MM.1S (cell line): ENCODE measurements around the gene PTBP2.
"Not testable (repeated sequence)": the region's sequence is repeated elsewhere in the genome, so short reads cannot be mapped to it uniquely, and the experiment has no call there.

ENCODE experiments used
- DNase-seq: peaks from one replicate; pipeline ENCODE4 v3.0.0-alpha.2; 2015
- H2AFZ ChIP-seq: fragments of 300-600 bp; sonication (generic); 2 replicates; pipeline ENCODE4 v1.6.0; 2016; ENCODE audit warnings: antibody characterized with exemption, low read length
- H3F3A ChIP-seq: fragments of 300-600 bp; sonication (generic); 2 replicates; pipeline ENCODE4 v1.6.1; 2016; ENCODE audit warnings: mild to moderate bottlenecking, antibody characterized with exemption, low read length, moderate library complexity, mixed read lengths; ENCODE audit not compliant: insufficient read depth
- H3K27ac ChIP-seq: fragments of 300-600 bp; sonication (generic); 2 replicates; pipeline ENCODE4 v1.5.1; 2016; ENCODE audit warnings: mild to moderate bottlenecking, low read length
- H3K27me3 ChIP-seq: fragments of 300-600 bp; sonication (generic); replicated peaks from 2 replicates; pipeline ENCODE4 v1.6.0; 2016; ENCODE audit warnings: low read length; ENCODE audit not compliant: insufficient read depth
- H3K36me3 ChIP-seq: fragments of 300-600 bp; sonication (generic); replicated peaks from 2 replicates; pipeline ENCODE4 v1.6.1; 2016; ENCODE audit warnings: mild to moderate bottlenecking, low read length, mixed read lengths; ENCODE audit not compliant: insufficient read depth
- H3K4me1 ChIP-seq: fragments of 300-600 bp; sonication (generic); 2 replicates; pipeline ENCODE4 v1.6.1; 2016; ENCODE audit warnings: low read length, mixed read lengths
- H3K4me2 ChIP-seq: fragments of 300-600 bp; sonication (generic); 2 replicates; pipeline ENCODE4 v1.6.0; 2016; ENCODE audit warnings: low read depth, low read length
- H3K4me3 ChIP-seq: fragments of 300-600 bp; sonication (generic); 2 replicates; pipeline ENCODE4 v1.5.1; 2016; ENCODE audit warnings: low read length, mixed read lengths
- H3K79me2 ChIP-seq: fragments of 300-600 bp; sonication (generic); 2 replicates; pipeline ENCODE4 v1.6.1; 2016; ENCODE audit warnings: mixed run types, low read length, mixed read lengths
- H3K9ac ChIP-seq: fragments of 300-600 bp; sonication (generic); 2 replicates; pipeline ENCODE4 v1.6.1; 2016; ENCODE audit warnings: low read length, mixed read lengths
- H3K9me2 ChIP-seq: fragments of 300-600 bp; sonication (generic); replicated peaks from 2 replicates; pipeline ENCODE4 v1.6.1; 2016; ENCODE audit warnings: mild to moderate bottlenecking, low read length, mixed read lengths; ENCODE audit not compliant: insufficient read depth
- H3K9me3 ChIP-seq: fragments of 300-600 bp; sonication (generic); replicated peaks from 2 replicates; pipeline ENCODE4 v1.6.1; 2016; ENCODE audit warnings: mild to moderate bottlenecking, low read length, mixed read lengths; ENCODE audit not compliant: insufficient read depth
- H4K20me1 ChIP-seq: fragments of 300-600 bp; sonication (generic); 2 replicates; pipeline ENCODE4 v1.6.1; 2016; ENCODE audit warnings: mild to moderate bottlenecking, low read length, moderate library complexity, mixed read lengths; ENCODE audit not compliant: insufficient read depth
- EZH2 ChIP-seq: fragments of 300-600 bp; sonication (generic); optimal IDR thresholded peaks from 2 replicates; pipeline ENCODE3; 2017; ENCODE audit warnings: low read depth, mild to moderate bottlenecking, antibody characterized with exemption, low read length, mixed read lengths
- EZH2phosphoT487 ChIP-seq: fragments of 300-600 bp; sonication (generic); IDR thresholded peaks from 2 replicates; pipeline ENCODE4 v1.6.1; 2018; ENCODE audit warnings: antibody characterized with exemption, low read length
- TF ChIP-seq, protein P1 (sequence below): fragments of 300-600 bp; sonication (generic); IDR thresholded peaks from 2 replicates; pipeline ENCODE4 v1.5.1; 2016; ENCODE audit warnings: antibody characterized with exemption, low read length, mixed read lengths

PTBP2 gene

DNA sequence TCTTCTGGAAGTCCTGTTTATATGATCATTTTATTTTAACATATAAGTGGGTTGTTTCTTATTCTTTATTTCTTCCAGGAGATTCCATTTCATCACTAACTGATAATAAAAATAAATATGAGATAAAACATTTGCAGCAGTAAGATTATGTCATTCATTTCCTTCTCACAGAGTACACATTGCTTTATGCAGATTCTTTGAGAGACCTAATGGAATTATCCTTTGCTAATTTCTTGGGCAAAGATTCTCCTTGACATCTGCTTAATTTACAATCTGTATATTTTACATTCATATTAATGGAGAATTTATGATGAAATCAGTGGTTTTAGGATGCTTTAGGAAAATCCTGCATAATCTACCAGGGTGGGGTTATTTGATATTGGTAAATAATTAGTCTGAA lies 60.6 kb downstream of the PTBP2 start:
- Histone ChIP-seq H3K4me2 (no peak overlapping the region), H4K20me1 (no peaks in the 10 kb centered on the region), H3K27me3 (no peaks in the 10 kb centered on the region), H2AFZ (no peak overlapping the region), H3K4me3 (no peak overlapping the region), H3K9ac (no peak overlapping the region), H3K9me3 (no peaks in the 10 kb centered on the region), H3F3A (no peaks in the 10 kb centered on the region), H3K9me2 (no peaks in the 10 kb centered on the region), H3K27ac (no peak overlapping the region), H3K79me2 (no peaks in the 10 kb centered on the region), H3K36me3 (no peaks in the 10 kb centered on the region), H3K4me1 (no peaks in the 10 kb centered on the region)
- no peak for DNase-seq
- TF ChIP-seq EZH2phosphoT487 (no peak), EZH2 (no peak)
- TF ChIP-seq, protein P1, sequence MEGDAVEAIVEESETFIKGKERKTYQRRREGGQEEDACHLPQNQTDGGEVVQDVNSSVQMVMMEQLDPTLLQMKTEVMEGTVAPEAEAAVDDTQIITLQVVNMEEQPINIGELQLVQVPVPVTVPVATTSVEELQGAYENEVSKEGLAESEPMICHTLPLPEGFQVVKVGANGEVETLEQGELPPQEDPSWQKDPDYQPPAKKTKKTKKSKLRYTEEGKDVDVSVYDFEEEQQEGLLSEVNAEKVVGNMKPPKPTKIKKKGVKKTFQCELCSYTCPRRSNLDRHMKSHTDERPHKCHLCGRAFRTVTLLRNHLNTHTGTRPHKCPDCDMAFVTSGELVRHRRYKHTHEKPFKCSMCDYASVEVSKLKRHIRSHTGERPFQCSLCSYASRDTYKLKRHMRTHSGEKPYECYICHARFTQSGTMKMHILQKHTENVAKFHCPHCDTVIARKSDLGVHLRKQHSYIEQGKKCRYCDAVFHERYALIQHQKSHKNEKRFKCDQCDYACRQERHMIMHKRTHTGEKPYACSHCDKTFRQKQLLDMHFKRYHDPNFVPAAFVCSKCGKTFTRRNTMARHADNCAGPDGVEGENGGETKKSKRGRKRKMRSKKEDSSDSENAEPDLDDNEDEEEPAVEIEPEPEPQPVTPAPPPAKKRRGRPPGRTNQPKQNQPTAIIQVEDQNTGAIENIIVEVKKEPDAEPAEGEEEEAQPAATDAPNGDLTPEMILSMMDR = no peak

DNA sequence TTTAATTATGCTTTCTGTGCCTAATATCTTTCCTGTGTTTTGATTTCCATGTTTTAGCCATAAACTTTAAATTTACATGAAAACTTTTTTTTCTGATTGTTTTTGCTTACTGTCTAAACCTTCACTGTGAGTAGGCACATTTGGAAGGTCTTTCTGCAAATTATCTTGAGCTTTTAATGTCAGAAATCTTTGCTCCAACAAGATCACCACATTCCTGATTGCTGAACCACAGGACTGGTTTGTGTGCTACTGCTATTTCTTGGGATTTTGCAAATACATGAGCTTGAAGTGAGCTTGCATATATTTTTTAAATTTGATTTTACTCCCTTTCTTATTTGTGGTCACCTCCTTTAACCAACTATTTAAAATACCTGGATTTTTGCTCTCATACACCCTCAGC lies 61.3 kb downstream of the PTBP2 start:
- Histone ChIP-seq H3K9ac (no peak overlapping the region), H3K9me3 (no peaks in the 10 kb centered on the region), H3K36me3 (no peaks in the 10 kb centered on the region), H3K79me2 (no peaks in the 10 kb centered on the region), H3K27ac (no peak overlapping the region), H3K4me1 (no peaks in the 10 kb centered on the region), H3K9me2 (no peaks in the 10 kb centered on the region), H3K4me3 (no peak overlapping the region), H4K20me1 (no peaks in the 10 kb centered on the region), H3K4me2 (no peak overlapping the region), H3F3A (no peaks in the 10 kb centered on the region), H2AFZ (no peak overlapping the region), H3K27me3 (no peaks in the 10 kb centered on the region)
- TF ChIP-seq, protein P1 = no peak
- TF ChIP-seq EZH2phosphoT487 (no peak), EZH2 (no peak)
- no peak for DNase-seq

DNA sequence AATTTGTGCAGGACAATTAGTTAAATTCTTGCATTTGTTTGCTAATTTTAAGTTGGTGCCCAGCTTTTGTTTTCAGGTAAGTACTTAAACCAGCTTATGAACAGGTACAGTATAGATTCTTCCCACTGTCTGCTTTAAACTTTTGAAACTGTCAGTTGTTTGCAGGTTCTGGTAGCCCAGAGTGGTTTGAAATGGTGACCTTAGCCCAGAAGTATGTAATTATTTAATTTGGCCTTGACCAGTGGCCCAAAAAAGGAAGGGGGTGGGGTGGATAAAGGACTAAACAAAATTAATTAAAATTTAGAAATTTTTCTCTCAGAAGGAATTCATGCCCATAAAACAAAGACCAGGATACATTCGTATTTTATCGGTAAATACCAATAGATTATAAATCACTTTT lies 69.0 kb downstream of the PTBP2 start:
- Histone ChIP-seq H3F3A (no peaks in the 10 kb centered on the region), H3K4me2 (no peak overlapping the region), H3K4me3 (no peak overlapping the region), H3K27ac (no peak overlapping the region), H4K20me1 (no peaks in the 10 kb centered on the region), H3K79me2 (no peaks in the 10 kb centered on the region), H3K4me1 (no peaks in the 10 kb centered on the region), H3K27me3 (no peaks in the 10 kb centered on the region), H3K36me3 (no peaks in the 10 kb centered on the region), H3K9ac (no peak overlapping the region), H3K9me3 (no peaks in the 10 kb centered on the region), H2AFZ (no peak overlapping the region), H3K9me2 (no peaks in the 10 kb centered on the region)
- no peak for TF ChIP-seq EZH2
- TF ChIP-seq EZH2phosphoT487 = no peak
- TF ChIP-seq, protein P1 = no peak
- no peak for DNase-seq

DNA sequence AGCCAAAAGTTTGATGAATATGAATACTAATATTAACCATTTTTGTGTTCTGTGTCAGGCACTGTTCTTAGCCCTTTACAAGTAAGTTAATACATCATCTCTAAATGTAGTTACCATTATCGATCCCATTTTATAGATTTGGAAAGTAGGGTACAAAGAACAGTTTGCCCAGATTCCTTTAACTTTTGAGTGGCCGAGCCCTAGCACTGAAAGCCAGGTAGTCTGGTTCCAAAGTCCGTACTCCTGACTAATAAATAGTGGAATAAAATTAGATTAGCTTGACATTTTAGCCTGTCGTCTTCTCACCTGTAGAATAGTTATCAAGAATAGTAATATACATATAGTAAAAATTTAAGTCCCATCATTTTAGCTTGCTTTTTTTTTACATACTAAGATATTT lies 70.6 kb downstream of the PTBP2 start:
- Histone ChIP-seq H4K20me1 (no peaks in the 10 kb centered on the region), H3K79me2 (no peaks in the 10 kb centered on the region), H3K9me2 (no peaks in the 10 kb centered on the region), H3K9ac (no peak overlapping the region), H3K4me2 (no peak overlapping the region), H3K9me3 (no peaks in the 10 kb centered on the region), H3K4me3 (no peak overlapping the region), H3K27ac (no peak overlapping the region), H2AFZ (no peak overlapping the region), H3K4me1 (no peaks in the 10 kb centered on the region), H3K36me3 (no peaks in the 10 kb centered on the region), H3F3A (no peaks in the 10 kb centered on the region), H3K27me3 (no peaks in the 10 kb centered on the region)
- no peak for DNase-seq
- no peak for TF ChIP-seq EZH2
- TF ChIP-seq, protein P1 = no peak
- no peak for TF ChIP-seq EZH2phosphoT487

DNA sequence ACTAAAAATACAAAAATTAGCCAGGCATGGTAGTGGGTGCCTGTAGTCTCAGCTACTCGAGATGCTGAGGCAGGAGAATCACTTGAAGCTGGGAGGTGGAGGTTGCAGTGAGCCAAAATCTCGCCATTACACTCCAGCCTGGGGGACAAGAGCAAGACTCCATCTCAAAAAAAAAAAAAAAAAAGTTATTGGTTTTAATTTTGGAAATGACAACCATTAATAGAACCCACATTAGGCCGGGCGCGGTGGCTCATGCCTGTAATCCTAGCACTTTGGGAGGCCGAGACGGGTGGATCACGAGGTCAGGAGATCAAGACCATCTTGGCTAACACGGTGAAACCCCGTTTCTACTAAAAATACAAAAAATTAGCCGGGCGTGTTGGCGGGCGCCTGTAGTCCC lies 80.1 kb downstream of the PTBP2 start:
- not testable (repeated sequence) for H3K79me2 ChIP-seq, H3F3A ChIP-seq, H3K9me3 ChIP-seq, H2AFZ ChIP-seq, H3K27ac ChIP-seq, H3K9me2 ChIP-seq, H3K4me1 ChIP-seq, H3K36me3 ChIP-seq, H3K4me2 ChIP-seq, DNase-seq, H4K20me1 ChIP-seq, H3K9ac ChIP-seq, H3K27me3 ChIP-seq, H3K4me3 ChIP-seq
